SK-N-MC (cell line): ENCODE measurements around the gene FOXP1.

Source experiments
- DNase-seq: peaks from one replicate; pipeline ENCODE4 v3.0.0-alpha.2; 2011; ENCODE audit warnings: low read depth, low spot score
- H3K27ac ChIP-seq: fragments of 200-600 bp; sonication (generic); 2 replicates; pipeline ENCODE4 v1.5.1; 2016; ENCODE audit warnings: mixed run types
- H3K36me3 ChIP-seq: fragments of 200-600 bp; sonication (generic); 2 replicates; pipeline ENCODE4 v1.6.1; 2017; ENCODE audit warnings: antibody characterized with exemption, low read length, mixed read lengths; ENCODE audit not compliant: insufficient read depth
- H3K4me3 ChIP-seq: fragments of 200-600 bp; sonication (generic); 2 replicates; pipeline ENCODE4 v1.5.1; 2016
- H3K9ac ChIP-seq: fragments of 200-600 bp; sonication (generic); 2 replicates; pipeline ENCODE4 v1.8.0; 2017; ENCODE audit warnings: mixed run types, mixed read lengths; ENCODE audit not compliant: insufficient read length
- H3K9me3 ChIP-seq: fragments of 200-600 bp; sonication (generic); 2 replicates; pipeline ENCODE4 v1.6.1; 2017; ENCODE audit warnings: low read depth, mild to moderate bottlenecking, antibody characterized with exemption, low read length, moderate library complexity, mixed read lengths
- EZH2 ChIP-seq: fragments of 200-600 bp; sonication (generic); IDR thresholded peaks from one replicate; pipeline ENCODE4 v1.6.1; 2017; ENCODE audit warnings: antibody characterized with exemption
- FOXP2 ChIP-seq: optimal IDR thresholded peaks from 2 replicates; pipeline ENCODE3; 2011; ENCODE audit warnings: mild to moderate bottlenecking, moderate library complexity; ENCODE audit not compliant: insufficient read depth; ENCODE audit errors: extremely low read length, control extremely low read depth
- POLR2AphosphoS5 ChIP-seq: IDR thresholded peaks from 2 replicates; pipeline ENCODE4 v1.6.1; 2012; ENCODE audit warnings: mild to moderate bottlenecking, low read depth, low read length, borderline replicate concordance

The FOXP1 gene

DNA sequence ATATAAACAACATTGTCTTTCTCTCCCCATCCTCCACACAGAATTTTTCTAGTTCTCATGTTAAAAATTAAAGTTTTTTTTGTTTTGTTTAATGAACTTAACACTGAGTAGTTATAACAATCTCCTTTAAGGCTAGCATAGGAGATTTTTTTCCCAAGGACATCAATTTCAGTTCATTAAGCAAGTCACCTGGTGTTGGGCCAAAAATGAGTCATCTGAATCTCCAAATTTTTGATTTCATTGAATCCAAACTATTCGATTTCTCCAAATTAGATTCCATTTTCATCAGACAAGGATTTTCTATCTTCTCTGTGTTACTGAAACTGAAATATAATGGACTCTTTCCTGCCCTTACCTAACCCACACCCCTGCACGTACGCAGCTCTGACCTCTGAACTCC lies 639.6 kb downstream of the FOXP1 start:
- TF ChIP-seq FOXP2: no peak
- TF ChIP-seq POLR2AphosphoS5: no peak
- TF ChIP-seq EZH2: no peak
- DNase-seq: no peak
- Histone ChIP-seq H3K9ac (no peak overlapping the region), H3K36me3 (no peaks in the 10 kb centered on the region), H3K4me3 (no peak overlapping the region), H3K27ac (no peak overlapping the region), H3K9me3 (no peaks in the 10 kb centered on the region)

DNA sequence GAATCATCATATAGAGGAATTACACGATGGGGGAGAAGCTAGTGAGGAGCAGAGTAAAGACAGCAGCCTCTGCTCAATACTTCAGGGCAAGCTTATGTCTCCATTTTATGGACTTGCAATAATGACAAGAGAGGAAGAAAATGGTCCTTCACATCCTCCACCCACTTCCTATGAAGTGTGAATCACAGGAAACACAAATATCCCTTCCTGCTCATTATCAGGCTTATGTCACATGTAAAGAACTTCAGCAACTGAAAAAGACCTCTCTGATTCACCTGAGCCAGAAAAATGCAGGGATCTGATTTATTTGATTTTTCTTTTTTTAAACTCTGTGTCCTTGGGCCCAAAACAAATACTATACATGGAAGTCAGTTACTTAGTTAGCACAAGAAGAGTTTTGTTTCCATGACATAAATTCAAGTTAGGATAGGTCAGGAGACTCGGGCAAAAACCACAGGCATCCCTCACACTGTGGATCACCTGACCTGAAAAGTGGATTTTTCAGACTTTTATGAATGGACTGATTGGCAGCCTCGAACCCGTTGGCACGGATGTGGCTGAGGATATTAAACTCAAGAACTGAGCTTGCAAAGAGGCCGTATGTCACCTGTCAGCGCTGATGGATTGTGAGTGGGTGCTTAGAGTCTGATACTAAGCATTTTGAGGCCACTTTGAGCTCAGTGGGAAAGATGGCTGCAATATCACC lies 650.3 kb downstream of the FOXP1 start:
- H3K4me3 ChIP-seq: no peak overlapping the region
- H3K36me3 ChIP-seq: no peaks in the 10 kb centered on the region
- H3K9ac ChIP-seq: no peak overlapping the region
- no peaks in the 10 kb centered on the region for H3K9me3 ChIP-seq
- H3K27ac ChIP-seq: no peak overlapping the region
- TF ChIP-seq POLR2AphosphoS5: no peak
- TF ChIP-seq FOXP2: no peak
- TF ChIP-seq EZH2: no peak
- no peak for DNase-seq

- no peak for DNase-seq
- Histone ChIP-seq H3K4me3 (no peak overlapping the region), H3K27ac (no peak overlapping the region), H3K9me3 (no peaks in the 10 kb centered on the region), H3K36me3 (no peaks in the 10 kb centered on the region), H3K9ac (no peak overlapping the region)
- no peak for TF ChIP-seq POLR2AphosphoS5
- TF ChIP-seq FOXP2: no peak
- TF ChIP-seq EZH2: no peak
Measured at GRCh38 chr3:70930066-70930465, 653.5 kb downstream of the FOXP1 start.

DNA sequence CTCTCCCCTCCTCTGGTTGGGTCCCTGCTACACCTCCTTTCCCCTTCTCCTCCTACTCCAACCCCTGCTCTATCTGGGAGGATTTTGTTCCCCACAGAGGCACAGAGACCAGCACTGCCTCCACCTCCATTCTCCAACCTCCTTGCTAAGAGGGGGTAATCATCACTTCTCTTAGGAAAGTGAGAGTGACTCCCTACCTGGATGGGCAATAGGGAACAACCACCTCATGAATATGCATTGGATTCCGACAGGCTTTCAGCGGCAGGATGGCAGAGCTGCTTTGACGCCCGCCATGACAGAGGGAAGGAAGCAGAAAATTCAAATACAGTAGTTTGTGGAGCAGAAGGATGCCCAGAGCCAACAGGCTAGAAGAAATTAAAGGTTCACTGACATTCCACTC lies 656.3 kb downstream of the FOXP1 start:
- TF ChIP-seq EZH2 (no peak), FOXP2 (no peak), POLR2AphosphoS5 (no peak)
- Histone ChIP-seq H3K36me3 (no peaks in the 10 kb centered on the region), H3K9me3 (no peaks in the 10 kb centered on the region), H3K9ac (no peak overlapping the region), H3K4me3 (no peak overlapping the region), H3K27ac (no peak overlapping the region)
- no peak for DNase-seq

DNA sequence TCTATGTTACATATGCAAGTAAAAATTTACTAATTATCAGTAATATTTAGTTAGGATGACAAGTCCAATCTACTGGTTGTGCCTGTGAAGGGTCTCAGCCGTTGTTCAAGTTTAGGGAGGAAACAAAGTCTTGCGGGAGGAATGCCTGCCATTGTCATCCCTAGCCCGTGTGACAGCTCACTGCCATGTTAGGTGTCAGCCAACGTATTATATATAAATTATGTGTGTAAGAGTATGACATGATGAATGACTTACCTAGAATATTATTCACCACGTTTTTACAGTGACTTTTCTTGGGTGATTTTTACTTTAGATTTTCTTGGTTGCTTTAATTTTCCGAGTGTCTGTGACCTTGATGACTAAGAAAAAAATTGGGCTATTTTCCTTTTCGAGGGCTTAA lies 656.7 kb downstream of the FOXP1 start:
- Histone ChIP-seq H3K4me3 (no peak overlapping the region), H3K27ac (no peak overlapping the region), H3K9ac (no peak overlapping the region), H3K9me3 (no peaks in the 10 kb centered on the region), H3K36me3 (no peaks in the 10 kb centered on the region)
- no peak for TF ChIP-seq EZH2
- TF ChIP-seq FOXP2: no peak
- no peak for TF ChIP-seq POLR2AphosphoS5
- no peak for DNase-seq

GRCh38 chr3:70919661-70920060 lies 663.9 kb downstream of the FOXP1 start:
- no peak overlapping the region for H3K9ac ChIP-seq
- H3K27ac ChIP-seq: no peak overlapping the region
- no peak overlapping the region for H3K4me3 ChIP-seq
- DNase-seq: no peak
- no peaks in the 10 kb centered on the region for H3K9me3 ChIP-seq
- no peaks in the 10 kb centered on the region for H3K36me3 ChIP-seq
- TF ChIP-seq EZH2 (no peak), FOXP2 (no peak), POLR2AphosphoS5 (no peak)

DNA sequence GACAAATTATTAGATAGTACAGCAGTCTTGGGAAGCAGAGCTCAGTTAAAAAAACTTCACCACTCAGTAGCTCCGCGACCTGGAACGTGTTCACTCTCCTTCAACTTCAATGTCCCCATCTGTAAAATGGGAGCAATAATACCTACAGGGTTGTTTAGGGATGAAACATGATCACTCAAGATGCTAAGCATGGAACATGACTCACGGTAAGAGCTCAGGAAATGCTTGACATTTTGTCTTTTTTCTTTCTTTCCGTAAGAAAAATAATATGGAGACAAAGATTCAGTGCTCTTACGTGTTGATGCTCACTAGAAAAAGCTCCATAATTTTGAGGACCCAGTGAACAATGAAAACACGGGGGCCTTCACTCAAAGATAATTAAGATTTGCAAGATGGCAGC lies 664.4 kb downstream of the FOXP1 start:
- no peak overlapping the region for H3K27ac ChIP-seq
- DNase-seq: no peak
- no peak overlapping the region for H3K9ac ChIP-seq
- no peak overlapping the region for H3K4me3 ChIP-seq
- TF ChIP-seq POLR2AphosphoS5 (no peak), FOXP2 (no peak), EZH2 (no peak)
- no peaks in the 10 kb centered on the region for H3K36me3 ChIP-seq
- H3K9me3 ChIP-seq: no peaks in the 10 kb centered on the region

DNA sequence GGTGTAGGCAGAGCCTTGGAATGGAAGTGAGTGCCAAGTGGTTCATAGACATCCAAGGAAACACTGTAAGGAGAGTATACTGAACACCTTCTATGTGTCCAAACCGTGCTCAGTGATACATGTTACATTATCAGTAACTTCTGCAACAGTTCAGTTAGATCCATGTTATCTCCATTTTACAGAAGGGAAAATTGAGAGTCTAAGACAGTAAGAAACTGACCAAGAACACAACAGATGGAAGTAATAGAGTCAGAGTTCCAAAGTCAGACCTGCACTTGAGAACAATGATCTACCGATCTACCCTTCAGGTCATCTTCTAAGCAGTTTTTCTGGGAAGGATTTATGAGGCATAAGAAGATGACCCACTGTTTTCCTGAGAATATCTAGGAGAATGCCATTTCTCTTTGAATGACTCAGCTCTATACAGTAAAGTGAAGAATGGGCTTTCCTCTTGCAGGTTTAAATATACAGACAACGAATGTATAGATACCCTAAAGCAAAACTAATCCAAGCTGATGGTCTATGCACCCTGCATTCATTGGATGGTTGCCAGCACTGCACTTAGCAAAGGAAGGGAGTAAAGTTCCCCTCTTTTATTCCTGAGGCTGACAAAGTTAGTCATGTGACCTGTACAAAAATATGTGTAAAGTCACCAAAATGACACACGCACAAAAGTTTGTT lies 667.0 kb downstream of the FOXP1 start:
- DNase-seq: peak; percentile 75
- Histone ChIP-seq H3K9ac (no peak overlapping the region), H3K27ac (peak overlapping the region; percentile 95), H3K4me3 (peak overlapping the region; percentile 49), H3K9me3 (no peaks in the 10 kb centered on the region), H3K36me3 (no peaks in the 10 kb centered on the region)
- TF ChIP-seq POLR2AphosphoS5 (no peak), FOXP2 (no peak), EZH2 (no peak)
